Globus pallidus (tissue), 1 donor: ENCODE measurements around the gene PLXNA4.

ENCODE experiments used
- DNase-seq: peaks from one replicate; pipeline ENCODE4 v3.0.0-alpha.2; 2015; ENCODE audit warnings: low spot score

PLXNA4 gene

DNA sequence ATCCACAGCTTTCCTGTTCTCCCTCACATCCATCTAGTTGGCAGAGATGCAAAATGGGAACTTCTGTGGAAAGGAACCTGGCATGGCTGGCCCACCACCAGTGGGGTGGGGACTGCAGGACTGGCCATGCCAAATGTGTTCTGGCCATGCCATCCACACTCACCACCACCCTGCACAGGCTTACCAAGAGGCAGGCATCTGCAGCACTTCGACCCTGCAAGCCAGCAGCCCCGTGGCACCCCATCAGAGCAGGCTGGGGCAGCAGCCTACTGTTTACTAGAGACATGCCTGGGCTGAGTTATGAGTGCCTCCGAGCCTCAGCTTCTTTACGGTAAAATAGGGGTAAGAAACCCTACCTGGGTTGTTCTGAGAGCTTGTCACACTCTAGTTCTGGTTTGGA, 313.1 kb downstream of the PLXNA4 start:
- DNase-seq: no peak

DNA sequence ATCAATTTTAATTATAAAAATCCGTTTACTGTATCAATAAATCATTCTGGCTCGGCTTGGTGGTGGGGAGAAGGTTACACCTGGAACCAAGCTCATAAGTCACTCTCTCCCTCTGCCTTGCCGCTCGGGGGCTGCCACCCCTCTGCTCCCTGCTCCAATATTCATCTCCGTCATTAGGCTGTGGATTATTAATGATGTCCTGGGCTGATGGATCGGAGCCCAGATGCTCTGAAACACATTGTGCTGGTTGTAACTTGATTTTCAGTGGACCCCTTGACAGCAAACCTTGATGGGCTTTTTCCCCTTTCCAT, 314.2 kb downstream of the PLXNA4 start:
- DNase-seq: no peak

DNA sequence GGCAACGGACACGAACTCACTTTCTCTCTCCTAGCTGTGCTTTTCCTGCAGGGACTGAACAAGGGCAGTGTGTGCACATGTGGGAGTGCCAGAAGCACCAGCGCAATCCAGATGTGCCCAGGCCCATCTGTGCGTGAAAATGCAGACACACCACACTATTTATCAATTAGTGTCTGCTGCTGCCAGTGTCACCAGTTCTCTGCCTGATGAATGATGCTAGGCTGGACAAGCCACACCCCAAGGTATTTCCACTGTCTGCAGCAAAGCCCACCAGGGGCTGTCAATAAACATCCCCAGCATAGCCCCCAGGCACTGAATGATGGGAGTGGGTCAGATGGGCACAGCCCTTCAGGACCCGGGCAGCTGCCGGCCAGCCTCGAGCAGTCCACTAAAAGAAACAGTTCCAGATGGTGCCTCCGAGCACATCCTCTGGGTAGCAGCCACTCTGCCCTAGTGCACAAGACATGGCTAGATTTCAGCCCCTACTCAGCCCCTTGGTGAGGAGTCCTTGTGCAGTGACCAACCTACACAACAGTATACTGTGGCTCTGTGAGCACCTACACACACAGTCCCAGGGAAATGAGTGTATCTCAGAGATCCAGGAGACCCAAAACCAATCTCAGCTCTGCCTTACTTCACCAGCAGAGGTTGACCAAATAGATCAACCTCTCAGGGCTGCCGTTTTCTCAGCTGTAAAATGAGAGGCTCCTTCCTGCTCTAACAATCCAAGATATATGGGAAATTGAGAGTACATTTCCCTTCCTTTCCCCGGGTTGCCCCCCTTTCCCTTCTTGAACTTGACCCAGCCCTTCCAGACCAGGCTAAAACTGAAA, 314.7 kb downstream of the PLXNA4 start:
- DNase-seq: no peak

DNA sequence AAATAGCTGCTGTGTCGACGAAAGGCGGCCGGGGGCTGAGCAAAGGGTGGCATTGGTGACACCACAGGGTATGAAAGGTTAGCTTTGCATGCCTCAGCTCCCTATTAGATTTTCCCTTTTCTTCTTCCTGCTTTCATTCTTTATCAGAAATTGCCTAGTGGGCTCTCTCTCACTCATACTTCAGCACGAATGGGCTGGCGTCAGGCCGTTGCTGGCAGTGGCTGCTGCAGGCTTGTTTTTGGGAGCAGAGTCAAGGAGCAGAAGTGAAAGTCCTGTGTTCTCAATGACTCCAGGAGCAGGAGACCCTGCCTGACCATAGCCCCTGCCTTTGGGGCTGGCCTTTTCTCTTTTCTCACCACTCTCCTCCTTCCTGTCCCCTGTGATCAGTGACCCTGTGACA, 318.0 kb downstream of the PLXNA4 start:
- no peak for DNase-seq

DNA sequence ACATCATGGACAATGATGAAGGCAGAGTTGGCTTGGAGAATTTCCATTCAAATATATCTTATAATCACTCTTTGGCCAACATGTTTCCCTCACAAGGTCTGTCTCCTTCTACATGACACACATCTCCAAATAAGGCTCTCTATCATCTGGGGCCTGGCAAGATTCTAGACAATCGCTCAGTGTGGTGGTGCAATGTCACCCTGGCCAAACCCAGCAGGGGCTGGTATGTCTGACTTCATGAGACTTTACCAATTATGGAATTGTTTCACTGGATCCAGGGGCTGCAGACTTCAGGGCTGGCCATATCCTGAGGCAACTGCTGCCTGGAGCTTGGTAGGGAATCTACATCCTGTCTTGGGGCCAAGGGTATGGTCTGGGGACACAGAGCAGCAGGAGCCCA, 319.0 kb downstream of the PLXNA4 start:
- no peak for DNase-seq

DNA sequence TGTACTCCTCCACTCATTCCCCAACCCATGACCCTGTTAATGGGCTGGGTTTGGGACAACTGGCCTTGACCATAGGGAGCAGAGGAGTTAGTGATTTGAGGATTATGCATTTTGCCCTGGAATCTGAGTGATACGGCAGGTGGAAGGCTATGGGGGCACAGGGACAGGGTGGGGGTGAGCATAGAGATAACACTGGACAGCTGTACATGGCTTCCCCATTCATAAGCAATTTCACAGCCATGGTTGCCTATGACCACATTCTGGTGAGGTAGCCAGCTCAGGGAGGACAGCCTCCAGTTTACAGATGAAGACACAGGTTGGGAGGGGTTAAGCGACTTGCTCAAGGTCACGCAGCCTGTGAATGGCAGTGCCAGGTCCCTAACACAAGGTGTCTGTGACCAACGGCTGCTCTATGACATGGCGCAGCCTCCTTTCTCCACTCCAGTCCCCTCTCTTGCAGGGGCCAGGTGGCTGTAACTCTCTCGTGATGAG, 319.5 kb downstream of the PLXNA4 start:
- no peak for DNase-seq

DNA sequence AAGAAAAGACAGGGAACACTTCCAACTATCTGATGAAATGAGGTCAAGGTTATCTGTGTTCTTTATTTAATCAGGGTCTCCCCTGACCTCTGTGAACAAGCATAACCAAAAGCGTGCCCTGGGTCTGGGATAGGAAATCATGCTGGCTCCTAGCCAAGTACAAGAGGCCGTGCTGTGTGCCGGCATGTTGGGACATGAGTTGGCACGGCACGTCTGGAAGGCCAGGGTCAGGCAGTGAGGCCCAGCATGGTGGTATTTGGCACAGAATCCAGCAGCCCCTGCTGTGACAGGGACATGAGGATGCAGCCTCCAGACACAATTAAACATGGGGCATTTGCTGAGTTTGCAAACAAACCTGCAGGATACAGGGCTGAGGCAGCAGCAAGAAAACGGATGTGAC, 320.4 kb downstream of the PLXNA4 start:
- no peak for DNase-seq

DNA sequence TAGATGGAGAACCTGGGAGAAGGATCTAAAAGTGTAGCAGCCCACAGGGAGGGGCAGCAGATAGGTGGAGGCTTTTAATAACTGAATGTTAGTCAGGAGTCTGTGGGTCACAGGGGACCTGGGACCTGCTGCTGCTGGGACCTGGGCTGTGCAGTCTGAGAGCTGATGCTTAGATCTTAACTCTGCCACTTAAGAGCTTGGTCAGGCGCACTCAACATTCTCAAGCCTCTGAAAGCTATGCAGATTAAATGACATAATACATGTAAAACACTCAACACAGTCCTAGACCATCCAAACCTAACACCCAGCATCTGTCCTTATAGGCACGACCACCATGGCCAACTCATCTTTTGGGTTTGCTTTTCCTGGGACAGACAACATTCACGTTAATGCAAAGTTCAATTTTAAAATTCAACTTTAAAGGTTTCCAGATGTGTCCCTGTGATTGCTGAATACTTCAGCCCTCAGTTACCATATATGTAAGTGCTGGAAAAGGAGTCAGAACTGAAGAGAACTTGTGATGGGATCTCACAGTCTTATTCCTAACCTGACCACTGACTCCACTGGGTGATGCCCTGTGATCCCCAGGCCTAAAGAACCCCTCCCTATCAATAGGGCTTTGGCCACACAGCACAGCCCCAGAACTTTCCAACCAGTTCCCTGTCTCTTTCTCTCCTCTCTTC, 321.0 kb downstream of the PLXNA4 start:
- no peak for DNase-seq

DNA sequence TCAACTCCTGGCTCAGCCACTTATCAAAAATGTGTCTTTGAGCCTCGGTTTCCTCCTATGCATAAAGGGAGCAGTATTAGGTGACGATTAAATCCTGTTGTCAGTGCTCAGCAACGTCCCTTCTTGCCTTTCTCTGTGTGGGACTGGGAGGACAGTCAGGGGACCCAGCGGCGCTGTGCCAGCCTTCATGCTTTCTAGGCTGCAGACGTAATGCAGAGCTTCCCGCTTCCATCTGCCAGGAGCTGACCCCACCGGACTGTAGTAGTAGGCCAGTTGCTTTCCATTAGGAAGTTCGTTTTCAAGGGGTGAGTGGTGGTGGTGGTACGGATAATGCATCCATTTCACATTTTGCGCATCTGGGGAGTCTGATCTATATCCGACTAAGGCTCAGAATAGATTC, 321.8 kb downstream of the PLXNA4 start:
- DNase-seq: no peak

DNA sequence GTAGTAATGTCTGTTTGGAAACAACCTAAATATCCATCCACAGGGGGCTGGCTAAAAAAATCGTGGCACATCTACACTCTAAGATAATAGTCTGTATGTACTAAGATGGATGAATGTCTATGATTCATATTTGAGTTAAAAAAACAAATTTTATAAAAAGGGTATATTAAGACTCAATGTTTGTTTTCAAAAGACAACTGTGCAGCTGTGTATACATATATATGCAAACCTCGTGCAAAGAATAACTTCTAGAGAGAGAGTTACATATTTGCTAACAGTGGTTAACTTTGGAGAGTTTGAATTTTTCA, 323.5 kb downstream of the PLXNA4 start:
- no peak for DNase-seq

DNA sequence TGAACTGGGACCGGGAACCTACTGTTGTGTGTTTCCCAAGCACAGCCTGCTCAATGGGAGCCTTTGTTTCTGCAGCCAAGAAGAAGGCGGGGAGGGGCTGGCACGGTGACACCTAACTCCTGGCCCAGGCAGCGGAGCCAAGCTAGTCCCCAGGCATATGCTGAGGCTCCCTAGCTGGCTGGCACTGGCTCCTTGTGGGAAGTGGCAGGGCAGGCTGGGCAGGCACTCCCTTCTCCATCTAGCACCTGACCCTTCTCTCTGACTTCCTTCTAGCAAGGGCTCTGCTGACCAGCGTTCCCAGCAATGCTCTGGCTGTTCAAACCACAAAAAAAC, 325.0 kb downstream of the PLXNA4 start:
- peak; percentile 90 for DNase-seq

DNA sequence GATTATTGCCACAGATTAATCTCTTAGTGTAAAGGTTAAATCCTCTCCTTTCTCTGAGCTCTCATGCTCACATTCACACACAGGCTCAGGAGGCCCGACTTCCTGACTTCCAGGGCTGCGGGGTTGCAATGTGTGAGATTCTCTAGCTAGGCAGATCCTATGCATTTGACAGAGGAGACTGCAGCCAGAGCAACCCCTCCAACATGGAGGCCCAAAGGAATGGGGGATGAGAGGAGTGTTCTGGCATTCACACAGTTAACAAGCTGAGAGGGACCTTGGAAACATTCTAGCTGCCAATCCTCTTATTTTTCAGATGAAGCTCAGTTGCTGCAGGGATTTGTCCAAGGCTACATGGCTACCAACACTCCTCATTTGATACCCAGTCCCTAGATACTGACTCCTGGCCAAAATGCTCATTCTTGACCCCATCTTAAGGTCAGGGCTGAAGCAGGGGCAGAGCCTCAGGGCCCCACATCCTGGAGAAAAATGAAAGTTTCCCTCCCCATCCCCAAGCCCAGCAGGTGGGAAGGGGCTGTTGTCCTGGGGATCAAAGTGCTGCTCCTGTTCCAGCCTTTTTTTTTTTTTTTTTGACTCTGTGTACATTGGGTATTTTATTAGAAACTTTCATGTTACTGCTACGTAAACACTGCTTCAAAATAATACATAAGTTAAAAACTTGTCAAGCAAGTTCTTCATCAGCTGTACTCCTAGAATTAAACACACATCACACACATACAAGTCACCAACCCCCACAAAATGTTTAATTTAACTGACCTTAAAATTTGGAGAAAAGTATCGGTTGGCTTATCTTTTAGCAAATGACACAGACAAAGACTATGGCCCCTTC, 325.6 kb downstream of the PLXNA4 start:
- DNase-seq: peak; percentile 11

DNA sequence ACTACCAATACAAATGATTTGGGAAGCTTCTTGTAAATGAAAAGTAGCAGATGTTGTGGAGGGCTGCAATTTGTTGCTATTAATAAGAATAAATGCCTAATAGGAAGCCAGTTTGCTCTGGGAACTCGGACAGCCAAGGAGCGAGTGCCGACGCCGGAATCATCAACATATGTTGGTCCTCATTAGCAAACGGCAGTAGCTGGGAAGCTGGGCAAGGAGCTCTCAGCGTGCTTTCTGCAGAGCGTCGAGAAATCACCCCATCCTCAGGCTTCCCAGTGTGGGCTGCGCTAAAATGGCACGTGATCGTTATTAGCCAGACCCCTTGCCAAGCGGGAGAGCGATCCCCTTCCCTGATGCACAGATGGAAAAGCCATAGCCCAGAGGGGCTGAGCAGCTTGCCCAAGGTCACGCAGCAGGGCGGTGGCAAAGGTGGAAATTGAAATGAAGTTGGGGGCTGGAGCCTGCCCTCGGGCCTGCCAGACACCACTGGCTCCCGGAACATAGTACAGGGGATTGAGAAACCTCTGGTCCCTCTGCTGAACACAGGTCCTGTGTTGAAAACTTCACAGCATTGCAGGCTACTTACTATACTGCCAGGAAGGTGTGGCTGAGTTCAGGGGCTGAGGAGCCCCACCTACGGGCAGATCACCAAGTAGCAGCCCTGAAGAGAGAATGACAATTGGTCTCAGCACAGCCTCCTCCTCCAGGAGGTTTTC, 326.9 kb downstream of the PLXNA4 start:
- no peak for DNase-seq

DNA sequence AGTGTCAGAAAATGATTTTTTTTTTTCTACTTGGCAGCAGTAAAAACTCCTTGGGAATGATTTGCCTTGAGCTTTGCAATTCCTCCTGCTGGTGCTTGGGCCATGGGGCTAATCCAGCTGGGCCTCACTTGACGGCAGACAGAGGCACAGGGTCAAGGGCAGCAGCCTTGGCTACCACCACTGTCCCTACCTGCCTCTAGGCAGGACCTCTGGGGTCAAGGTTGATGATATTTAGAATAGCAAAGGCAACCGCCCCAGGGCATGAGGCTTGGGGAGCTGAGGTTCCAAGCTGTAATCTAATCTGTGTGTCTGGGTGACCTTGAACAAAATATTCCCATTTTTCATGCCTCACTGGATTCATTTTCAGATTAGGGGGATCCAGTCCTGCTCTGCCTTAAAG, 327.4 kb downstream of the PLXNA4 start:
- DNase-seq: no peak

DNA sequence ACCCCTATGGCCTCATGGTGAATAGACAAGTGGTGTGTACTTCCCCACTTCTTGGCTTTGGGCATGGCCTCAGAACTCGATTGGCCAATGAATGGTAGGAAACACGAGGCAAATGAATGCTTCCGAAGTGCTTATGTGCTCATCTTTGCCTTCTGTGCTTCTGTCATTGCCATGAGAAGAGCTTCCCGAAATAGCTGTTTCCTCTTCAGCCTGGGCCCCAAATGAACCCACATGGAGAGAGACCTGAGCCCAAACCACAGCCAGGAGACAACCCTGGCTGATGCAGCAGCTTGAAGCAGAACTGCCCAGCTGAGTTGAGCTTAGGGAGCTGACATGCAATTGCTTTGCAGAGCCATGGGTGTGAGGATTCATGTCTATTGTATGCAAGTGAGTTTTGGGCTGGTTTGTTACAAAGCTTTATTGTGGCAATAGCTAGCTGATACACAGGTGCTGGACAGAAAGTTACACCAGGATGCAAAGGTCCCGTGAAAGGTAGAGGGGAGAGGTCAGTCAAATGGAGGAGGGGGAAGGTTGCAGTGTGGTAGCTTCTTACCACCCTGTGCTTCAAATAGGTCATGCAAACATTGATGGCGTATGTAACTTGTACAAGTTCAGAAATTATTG, 328.2 kb downstream of the PLXNA4 start:
- DNase-seq: peak; percentile 12

DNA sequence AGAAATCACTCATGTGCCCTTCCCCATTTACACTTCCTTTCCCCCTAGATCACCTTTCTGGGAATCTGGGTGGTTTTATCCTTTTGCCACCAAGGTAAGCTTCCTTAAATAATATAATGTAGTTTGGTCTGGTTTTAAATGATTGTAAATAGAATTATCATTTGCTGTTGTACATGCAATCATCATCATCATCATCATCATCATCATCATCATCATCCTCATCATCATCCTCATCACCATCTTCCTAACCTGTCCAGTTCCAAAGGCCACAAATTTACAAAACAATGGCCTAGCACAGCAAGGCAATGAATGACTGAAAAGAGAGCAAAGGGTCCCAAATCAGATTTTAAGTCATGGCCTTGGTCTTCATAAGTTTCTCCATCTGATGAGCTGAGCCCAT, 329.7 kb downstream of the PLXNA4 start:
- DNase-seq: no peak

DNA sequence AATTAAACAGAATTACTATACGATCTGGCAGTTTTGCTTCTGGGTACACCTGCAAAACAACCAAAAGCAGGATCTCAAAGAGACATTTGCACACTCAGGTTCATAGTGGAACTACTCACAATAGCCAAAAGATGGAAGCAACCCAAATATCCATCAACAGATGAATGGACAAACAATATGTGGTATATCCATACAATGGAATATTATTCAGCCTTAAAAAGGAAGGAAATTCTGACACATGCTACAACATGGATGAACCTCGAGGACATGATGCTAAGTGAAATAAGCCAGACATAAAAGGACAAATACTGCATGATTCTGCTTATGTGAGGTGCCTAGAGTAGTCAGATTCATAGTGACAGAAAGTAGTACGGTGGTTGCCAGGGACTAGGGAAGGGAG, 330.7 kb downstream of the PLXNA4 start:
- no peak for DNase-seq

DNA sequence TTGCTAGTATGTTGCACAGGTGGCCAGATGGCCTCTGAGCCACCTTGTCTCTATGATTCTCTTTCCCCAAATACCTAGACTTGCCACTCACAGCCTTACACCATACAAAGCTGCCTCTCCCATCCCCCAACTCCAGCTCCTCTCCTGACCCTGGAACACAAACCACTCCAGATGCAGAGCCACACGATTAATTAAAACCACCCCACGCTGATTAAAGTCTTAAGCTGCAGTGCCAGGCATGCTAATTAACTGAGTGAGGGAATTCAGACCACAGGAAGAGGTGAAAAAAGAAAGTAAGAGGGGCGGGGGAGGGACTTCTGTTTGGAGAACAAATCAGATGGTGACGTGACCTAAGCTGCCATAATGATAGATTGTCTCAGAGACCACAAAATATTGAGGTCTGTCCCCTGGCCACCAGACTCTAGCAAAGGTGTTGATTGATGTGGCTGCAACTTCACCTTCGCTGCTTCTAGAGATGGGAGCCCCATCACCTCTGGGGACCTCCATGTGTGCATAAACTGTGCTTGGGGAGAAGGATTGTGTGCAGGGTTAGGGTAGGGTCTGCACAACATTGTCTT, 331.3 kb downstream of the PLXNA4 start:
- no peak for DNase-seq

DNA sequence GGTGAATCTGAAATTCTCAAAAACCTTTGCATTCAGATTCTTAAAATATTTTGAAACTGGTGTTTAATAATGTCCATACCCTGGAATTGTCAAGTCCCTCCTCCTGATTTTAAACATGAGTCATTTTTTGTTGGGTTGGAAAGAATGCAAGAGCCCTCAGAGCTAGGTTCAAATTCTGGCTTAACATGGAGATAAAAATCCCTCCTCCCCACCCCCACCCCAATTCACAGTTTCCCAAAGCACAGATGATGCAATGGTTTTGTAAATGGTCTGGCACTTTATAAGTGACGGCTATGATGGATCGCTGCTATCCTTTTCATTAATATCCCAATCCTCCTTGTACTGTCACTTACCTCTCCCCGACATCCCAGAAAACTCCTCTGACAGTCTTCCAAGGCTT, 332.8 kb downstream of the PLXNA4 start:
- no peak for DNase-seq

DNA sequence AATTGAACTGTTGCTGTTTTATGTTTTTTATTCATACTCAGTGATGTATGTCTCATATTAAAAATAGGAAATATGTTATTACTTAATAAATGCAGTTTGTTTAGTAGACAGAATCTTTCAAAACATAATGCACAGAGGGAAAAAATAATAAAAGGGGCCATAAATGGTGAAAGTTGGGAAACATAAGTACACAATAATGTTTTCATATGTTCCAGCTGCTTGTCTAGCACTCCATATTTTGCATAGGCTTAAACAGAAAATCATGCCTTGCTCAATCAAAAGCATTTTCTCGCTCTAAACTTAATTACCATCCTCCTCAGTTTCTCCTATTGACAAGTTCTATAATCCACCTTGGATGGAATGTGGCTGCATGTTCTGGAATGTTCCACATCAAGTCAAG, 333.2 kb downstream of the PLXNA4 start:
- no peak for DNase-seq

DNA sequence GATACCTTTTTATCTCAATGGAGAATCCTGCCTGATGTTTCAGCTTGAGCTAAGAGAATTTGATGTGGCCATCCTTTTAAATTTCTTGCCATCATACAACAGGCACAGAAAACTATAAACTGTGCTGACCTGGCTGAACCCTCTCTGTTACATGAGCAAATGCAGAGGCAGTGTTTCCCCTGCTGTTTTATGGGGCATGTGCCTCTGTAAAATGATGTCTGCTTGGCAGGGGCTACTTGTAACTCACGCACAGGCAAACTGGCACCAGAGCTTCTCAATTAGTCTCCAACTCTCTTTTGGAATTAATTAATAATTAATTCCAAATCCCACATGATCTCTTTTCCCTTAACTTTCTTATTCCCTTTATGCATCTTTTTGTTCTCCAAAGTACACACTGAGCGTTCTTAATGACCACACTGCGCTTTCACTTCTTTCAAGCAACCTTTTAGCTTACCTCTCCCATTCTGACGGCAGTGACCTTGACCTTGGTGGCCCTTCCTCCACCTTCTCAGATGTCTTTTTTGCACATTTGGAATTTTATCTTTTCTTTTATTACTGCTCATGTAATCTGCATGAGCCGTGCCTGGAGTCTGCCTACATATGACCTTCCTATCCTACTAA, 334.0 kb downstream of the PLXNA4 start:
- no peak for DNase-seq
